ENCODE data around the gene MAL.

MAL gene

DNA sequence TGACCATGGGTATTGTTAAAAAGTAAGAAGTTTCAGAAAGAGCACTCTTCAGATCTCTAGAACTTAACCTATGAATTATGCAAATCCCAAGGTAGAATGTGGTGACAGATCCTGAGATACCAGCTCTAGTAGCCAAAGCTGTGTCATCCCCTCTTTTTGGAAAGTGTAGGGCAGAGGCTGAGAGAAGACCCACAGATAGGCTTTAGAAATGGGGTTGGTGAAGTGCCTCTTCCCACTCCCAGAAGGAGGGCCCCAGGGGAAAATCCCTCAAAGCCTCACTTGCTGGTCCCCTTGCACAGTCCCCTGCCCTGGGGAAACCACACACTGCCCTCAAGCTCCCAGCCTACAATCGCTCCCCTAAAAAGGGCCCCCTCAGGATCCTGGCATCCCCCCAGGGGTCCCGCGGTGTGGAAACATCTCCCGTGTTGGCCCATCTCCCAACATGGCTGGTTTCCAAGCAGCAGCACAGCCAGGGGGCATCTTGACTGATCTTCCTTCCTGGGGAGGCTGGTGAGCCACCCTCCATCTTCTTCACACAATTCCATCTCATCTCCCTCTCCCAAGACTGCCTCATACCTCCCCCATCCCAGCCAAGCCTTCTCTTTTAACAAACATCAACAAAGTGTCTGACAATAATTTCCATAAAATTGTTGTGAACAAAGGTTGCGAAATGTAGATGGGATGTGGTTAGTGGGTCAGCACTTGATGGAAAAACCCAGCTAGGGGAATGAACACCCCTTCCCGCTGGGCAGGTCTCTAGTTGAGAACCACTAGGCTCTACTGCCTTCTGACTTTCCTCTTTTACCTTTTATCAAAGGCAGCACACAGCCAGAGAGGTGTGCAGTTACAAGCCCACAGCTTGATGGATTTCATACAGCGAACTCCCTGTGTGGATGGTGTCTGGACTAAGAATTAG is 25.1 kb downstream of the MAL start:
- peak; percentile 12 for DNase-seq

- DNase-seq = peak; percentile 39
Observed at GRCh38 chr2:95051626-95052025, 26.1 kb downstream of the MAL start.

- DNase-seq = peak; percentile 54
Observed at GRCh38 chr2:95052307-95052706, 26.8 kb downstream of the MAL start.

- peak; percentile 17 for DNase-seq
Observed at GRCh38 chr2:95052804-95053479, 27.4 kb downstream of the MAL start.

GRCh38 chr2:95053543-95053942 is 28.0 kb downstream of the MAL start:
- DNase-seq = peak; percentile 51

DNA sequence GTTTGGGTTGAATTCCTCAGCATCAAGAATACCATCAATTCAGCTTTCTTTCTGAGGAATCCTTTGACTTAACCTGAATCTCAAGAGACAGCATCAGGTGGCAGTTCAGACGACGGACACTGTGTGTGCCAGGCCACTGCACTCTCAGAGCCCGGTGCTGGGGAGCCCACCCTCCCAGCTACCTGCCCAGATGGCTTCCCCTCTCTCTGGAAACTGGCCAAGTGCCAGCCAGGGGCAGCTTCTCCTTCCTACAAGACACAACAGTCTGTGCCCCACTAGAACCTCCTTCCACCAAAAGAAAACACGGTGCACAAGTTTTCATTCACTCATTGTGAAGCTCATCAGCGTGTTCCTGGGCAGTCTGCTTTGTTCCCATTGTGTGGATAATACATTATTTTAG is 28.5 kb downstream of the MAL start:
- peak; percentile 15 for DNase-seq

DNA sequence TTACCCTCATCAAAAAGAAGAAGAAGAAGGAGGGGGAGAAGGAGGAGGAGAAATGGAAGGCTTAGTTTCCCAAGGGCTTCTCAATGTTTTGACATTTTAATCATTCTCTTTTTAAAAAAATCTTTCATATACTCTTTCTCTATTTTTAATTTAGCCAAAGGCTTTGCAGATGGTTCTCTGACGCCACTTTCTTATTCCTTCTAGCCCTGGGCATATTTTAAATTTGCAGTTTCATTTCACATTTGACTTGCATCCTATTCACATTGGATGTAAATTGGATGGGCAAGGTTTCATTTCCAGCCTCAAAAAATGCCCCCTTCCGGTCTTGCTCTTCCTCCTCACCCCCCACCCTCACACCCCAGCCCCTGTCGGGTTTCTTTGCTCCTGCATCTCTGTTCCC is 29.8 kb downstream of the MAL start:
- DNase-seq = no peak

- peak; percentile 44 for DNase-seq
Observed at GRCh38 chr2:95056044-95056443, 30.5 kb downstream of the MAL start.

GRCh38 chr2:95056461-95057459 is 31.3 kb downstream of the MAL start:
- DNase-seq = peak; percentile 42

DNA sequence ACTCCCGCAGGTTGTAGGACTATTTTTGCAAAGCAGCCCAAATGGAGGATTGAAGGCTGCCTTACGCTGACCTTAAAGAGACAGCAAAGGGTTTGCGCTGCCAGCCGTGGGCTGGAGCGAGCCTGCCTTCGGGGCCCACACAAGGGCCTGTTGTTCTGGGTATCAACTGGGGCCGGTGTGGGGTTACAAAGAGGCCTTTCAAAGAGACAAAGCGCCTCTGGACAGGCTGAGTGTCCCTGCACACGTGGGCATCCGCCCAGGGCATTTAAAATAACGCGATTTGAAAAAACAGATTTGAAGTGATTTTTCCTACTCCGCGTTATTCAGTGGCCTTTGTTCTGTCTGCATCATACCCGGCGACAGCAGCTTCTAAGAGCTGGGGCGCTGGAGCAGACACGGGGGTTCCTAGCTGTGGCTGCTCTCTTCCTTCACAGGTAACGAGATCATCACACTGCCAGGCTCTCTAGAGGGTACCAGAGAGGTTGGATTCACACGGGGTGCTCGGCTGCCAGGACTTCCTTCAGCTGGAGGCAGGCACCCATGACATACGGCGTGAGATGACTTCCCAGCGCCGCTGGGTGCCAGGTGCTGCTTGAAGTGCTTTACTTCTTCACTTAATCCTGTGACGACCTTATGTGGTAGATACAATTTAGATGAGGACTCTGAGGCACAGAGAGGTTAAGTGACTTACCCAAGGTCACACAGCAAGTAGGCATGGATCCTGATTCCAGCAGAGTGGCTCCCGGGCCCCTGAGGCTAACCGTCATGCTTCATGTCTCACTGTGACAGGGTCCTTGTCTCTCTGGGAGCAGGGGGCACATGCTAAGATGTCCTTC is 32.2 kb downstream of the MAL start:
- peak; percentile 54 for DNase-seq

GRCh38 chr2:95058466-95058988 is 33.0 kb downstream of the MAL start:
- peak; percentile 35 for DNase-seq

- DNase-seq = peak; percentile 51
Observed at GRCh38 chr2:95058989-95059641, 33.6 kb downstream of the MAL start.

DNA sequence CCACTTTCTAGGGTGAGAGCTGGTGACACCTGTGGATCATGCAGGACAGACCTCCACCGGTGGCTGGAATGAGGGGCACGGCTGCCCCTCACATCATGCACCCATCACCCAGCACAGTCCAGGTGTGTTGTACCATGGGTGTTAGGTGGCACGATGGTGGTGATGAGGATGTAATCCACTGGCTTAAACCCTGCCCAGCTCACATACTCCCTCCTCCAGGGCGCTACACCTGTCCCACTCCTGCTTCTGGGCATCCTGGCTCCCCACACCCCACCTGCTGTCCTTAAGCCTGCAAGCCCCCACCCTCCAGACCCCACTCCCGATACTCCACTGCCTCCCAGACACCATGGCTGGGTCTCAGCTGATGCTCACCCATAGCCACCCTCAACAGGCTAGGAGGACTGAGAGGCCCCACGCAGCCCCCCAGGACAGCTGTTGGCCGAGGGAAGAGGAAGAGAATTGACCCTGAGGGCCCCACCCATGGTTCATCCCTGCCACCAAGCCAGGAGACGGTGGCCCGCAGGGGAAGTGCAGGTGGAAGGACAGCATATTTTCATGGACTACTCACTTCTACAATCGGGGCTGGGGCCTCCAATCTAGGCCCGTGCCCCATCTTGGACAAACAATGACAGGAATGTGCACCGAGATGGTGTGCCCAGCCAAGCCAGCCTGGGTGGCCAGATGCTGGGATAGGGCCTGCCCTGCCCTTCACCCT is 34.3 kb downstream of the MAL start:
- DNase-seq = no peak

GRCh38 chr2:95060446-95061118 is 35.1 kb downstream of the MAL start:
- peak; percentile 49 for DNase-seq

- DNase-seq = no peak
Observed at GRCh38 chr2:95061119-95061512, 35.6 kb downstream of the MAL start.

DNA sequence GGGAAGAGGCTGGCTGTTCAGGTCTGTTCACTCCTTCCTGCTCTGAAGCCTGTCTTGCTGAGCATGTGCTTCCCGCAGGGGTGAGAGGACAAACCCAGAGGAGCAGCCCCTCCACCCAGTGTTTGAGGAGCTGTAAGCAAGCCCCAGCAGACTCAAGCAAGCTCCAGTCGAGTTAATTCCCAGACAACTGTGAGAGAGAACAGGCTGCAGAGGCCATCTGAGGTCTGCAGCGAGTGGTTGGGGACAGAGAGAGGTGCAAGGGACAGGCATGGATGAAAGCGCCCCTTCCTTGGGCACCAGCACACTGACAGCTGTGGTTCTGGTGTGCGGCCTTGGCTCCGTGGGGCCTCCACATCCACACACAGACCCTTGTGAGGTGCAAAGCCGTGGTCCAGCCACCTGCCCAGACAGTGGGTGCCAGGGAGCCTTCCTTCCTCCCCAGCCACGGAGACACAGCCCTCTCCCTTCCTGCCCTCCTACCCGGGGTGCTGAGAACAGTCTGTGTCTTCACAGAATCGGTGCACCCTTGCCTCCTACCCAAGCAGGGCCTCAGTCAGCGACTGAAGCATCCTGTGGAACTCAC is 36.2 kb downstream of the MAL start:
- DNase-seq = peak; percentile 37

DNA sequence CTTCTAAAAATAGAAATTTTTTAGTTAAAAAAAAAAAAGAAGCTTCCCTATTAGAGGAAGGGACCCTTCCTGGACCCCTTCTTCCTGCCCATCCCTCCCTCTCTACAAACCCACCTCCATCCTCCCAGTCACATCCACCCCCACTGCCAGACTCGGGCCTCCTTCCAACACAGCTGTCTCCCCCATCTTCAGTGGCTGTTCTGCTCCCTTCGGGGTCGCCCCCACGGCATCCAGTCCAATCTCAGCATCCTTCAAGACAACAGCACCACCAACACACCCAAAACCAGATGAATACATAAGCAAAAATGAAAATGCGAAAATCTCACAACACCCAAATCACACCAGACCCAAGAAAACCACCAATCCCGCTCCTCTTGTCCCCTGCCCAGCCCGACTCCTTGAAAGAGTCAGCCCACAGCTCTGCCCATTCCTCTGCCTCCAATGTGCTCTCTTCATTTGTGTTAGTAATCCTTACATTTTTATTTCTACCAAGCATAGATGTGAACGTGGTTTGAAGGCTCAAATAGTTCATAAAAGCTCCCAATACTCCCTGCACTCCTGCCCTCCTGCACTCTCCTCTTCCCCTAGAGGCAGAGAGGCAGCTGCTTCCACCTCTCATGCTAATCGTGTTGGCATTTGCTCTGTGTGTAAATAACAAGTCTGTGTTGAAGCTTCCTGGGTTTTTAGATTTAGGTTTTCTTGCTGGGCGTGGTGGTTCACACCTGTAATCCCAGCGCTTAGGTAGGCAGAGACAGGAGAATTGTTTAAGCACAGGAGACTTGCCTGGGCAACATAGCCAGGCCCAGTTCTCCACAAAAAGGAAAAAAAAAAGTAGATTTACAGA is 37.0 kb downstream of the MAL start:
- DNase-seq = peak; percentile 51

Measured in islet precursor cell (in vitro differentiated cells).